ENCODE results near the gene NUDT7.

Gene NUDT7

DNA sequence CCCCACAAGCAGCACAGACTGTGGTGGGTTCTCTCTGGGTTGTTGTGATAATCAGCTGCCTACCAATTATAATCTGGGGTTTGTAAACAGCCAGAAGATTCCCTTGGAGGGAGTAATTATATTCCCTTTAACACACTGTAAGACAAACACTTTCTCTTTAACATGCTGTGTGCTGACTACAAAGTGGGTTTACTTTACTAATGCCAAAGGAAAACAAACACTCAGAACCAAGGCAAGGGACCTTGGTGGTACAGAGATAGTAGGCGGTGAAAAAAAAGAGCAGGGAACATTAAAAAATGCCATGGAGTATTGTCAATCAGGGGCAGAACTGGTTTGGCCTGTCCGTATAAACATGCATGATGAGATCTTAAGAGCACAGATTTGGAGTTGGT, 63.1 kb downstream of the NUDT7 start:
- H3K9me3 ChIP-seq (ENCODE audit: low read length), result no peaks in the 10 kb centered on the region
- no peaks in the 10 kb centered on the region for H3K9me2 ChIP-seq (ENCODE audit: low read depth, low read length)
- no peaks in the 10 kb centered on the region for H3K36me3 ChIP-seq (ENCODE audit: insufficient read depth, low read length)
- H3K9ac ChIP-seq (ENCODE audit: low read length), result no peak overlapping the region
- no peak overlapping the region for H2AFZ ChIP-seq (ENCODE audit: low read length)
- H3F3A ChIP-seq (ENCODE audit: insufficient read depth, low read length), result no peaks in the 10 kb centered on the region
- H3K27ac ChIP-seq (ENCODE audit: low read depth, low read length, poor library complexity, severe bottlenecking), result no peak overlapping the region
- no peak overlapping the region for H3K4me3 ChIP-seq (ENCODE audit: low read depth, low read length, poor library complexity, severe bottlenecking)
- no peak overlapping the region for H3K4me2 ChIP-seq (ENCODE audit: low read length)
- no peaks in the 10 kb centered on the region for H3K79me2 ChIP-seq (ENCODE audit: insufficient read depth, low read length)
- H3K27me3 ChIP-seq (ENCODE audit: insufficient read depth, low read length), result no peaks in the 10 kb centered on the region
- H3K4me1 ChIP-seq (ENCODE audit: insufficient read depth, low read length, severe bottlenecking), result no peaks in the 10 kb centered on the region
- H4K20me1 ChIP-seq (ENCODE audit: insufficient read depth, low read length), result no peaks in the 10 kb centered on the region
- TF ChIP-seq, protein P1, sequence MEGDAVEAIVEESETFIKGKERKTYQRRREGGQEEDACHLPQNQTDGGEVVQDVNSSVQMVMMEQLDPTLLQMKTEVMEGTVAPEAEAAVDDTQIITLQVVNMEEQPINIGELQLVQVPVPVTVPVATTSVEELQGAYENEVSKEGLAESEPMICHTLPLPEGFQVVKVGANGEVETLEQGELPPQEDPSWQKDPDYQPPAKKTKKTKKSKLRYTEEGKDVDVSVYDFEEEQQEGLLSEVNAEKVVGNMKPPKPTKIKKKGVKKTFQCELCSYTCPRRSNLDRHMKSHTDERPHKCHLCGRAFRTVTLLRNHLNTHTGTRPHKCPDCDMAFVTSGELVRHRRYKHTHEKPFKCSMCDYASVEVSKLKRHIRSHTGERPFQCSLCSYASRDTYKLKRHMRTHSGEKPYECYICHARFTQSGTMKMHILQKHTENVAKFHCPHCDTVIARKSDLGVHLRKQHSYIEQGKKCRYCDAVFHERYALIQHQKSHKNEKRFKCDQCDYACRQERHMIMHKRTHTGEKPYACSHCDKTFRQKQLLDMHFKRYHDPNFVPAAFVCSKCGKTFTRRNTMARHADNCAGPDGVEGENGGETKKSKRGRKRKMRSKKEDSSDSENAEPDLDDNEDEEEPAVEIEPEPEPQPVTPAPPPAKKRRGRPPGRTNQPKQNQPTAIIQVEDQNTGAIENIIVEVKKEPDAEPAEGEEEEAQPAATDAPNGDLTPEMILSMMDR (IDR thresholded peaks at IDR 0.05; ENCODE audit: low read length), result no peak
- no peak for TF ChIP-seq EZH2 (IDR thresholded peaks at IDR 0.05; ENCODE audit: borderline replicate concordance, low read length)

DNA sequence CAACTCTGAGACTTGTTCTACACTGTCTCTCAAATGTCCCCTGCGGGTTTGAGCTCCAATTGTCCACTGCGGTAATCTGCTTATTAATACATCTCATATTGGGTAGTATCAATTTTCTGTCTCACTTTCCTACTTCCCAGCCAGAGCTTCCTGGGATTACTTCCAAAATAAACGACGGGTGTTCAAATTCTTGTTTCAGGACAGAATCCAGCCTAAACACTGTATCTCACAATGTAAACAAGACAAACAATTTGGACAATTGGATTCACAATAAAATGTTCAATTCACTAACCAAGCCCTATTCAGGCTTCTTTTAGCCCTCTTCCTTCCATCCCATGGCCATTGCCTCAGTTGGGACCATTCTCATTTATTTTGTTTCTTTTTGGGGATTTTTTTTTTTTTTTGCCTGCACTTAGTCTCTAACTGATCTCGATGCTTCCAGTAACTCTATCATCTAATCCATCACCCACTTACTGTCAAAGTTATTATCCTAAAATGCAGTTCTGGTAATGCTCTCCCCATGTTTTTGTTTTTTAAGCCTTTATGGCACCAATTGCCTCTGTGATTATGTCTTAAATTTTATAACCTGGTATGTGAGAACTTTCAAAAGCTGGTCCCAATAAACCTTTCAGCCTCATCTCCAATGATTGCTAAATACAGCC, 64.0 kb downstream of the NUDT7 start:
- Histone ChIP-seq H3K4me1 (ENCODE audit: insufficient read depth, low read length, severe bottlenecking) (no peaks in the 10 kb centered on the region), H3K79me2 (ENCODE audit: insufficient read depth, low read length) (no peaks in the 10 kb centered on the region), H3K36me3 (ENCODE audit: insufficient read depth, low read length) (no peaks in the 10 kb centered on the region), H3K9me2 (ENCODE audit: low read depth, low read length) (no peaks in the 10 kb centered on the region), H2AFZ (ENCODE audit: low read length) (no peak overlapping the region), H3K9ac (ENCODE audit: low read length) (no peak overlapping the region), H3K4me3 (ENCODE audit: low read depth, low read length, poor library complexity, severe bottlenecking) (no peak overlapping the region), H4K20me1 (ENCODE audit: insufficient read depth, low read length) (no peaks in the 10 kb centered on the region), H3K27me3 (ENCODE audit: insufficient read depth, low read length) (no peaks in the 10 kb centered on the region), H3F3A (ENCODE audit: insufficient read depth, low read length) (no peaks in the 10 kb centered on the region), H3K4me2 (ENCODE audit: low read length) (no peak overlapping the region), H3K27ac (ENCODE audit: low read depth, low read length, poor library complexity, severe bottlenecking) (no peak overlapping the region), H3K9me3 (ENCODE audit: low read length) (no peaks in the 10 kb centered on the region)
- TF ChIP-seq, protein P1 (IDR thresholded peaks at IDR 0.05; ENCODE audit: low read length), result no peak
- no peak for TF ChIP-seq EZH2 (IDR thresholded peaks at IDR 0.05; ENCODE audit: borderline replicate concordance, low read length)

DNA sequence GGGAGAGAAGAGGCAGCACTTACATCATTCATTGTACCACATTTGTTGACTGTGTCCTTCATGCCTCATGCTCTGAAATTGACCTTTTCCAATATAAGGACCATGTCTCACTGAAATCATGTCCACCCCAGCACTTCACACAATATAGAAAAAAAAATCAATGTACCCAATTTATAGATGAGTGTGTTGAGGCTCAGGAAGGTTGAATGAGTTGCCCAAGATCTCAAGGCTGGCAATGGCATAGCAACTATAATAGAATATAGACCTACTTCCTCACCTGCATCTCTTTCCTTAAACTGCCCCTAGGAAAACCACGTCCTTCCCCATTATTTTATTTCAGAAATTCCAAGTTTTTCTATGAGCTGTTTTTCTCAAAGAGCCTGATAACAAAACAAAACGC, 65.1 kb downstream of the NUDT7 start:
- Histone ChIP-seq H3K36me3 (ENCODE audit: insufficient read depth, low read length) (no peaks in the 10 kb centered on the region), H3K4me2 (ENCODE audit: low read length) (no peak overlapping the region), H3F3A (ENCODE audit: insufficient read depth, low read length) (no peaks in the 10 kb centered on the region), H3K27ac (ENCODE audit: low read depth, low read length, poor library complexity, severe bottlenecking) (no peak overlapping the region), H3K9ac (ENCODE audit: low read length) (no peak overlapping the region), H3K4me3 (ENCODE audit: low read depth, low read length, poor library complexity, severe bottlenecking) (no peak overlapping the region), H3K79me2 (ENCODE audit: insufficient read depth, low read length) (no peaks in the 10 kb centered on the region), H3K9me2 (ENCODE audit: low read depth, low read length) (no peaks in the 10 kb centered on the region), H3K27me3 (ENCODE audit: insufficient read depth, low read length) (no peaks in the 10 kb centered on the region), H3K4me1 (ENCODE audit: insufficient read depth, low read length, severe bottlenecking) (no peaks in the 10 kb centered on the region), H3K9me3 (ENCODE audit: low read length) (no peaks in the 10 kb centered on the region), H2AFZ (ENCODE audit: low read length) (no peak overlapping the region), H4K20me1 (ENCODE audit: insufficient read depth, low read length) (no peaks in the 10 kb centered on the region)
- TF ChIP-seq EZH2 (IDR thresholded peaks at IDR 0.05; ENCODE audit: borderline replicate concordance, low read length), result no peak
- TF ChIP-seq, protein P1 (IDR thresholded peaks at IDR 0.05; ENCODE audit: low read length), result no peak

Data from OCI-LY1 (cell line).